ENCODE measurements around the gene FOXK1. TPM values are rescaled to one million over a fixed set of nuclear protein-coding genes. Genes with fewer than 3 reads are reported as not detected.

The FOXK1 gene
- total and polyA plus RNA-seq, 2 of the 13 experiments (the other 11 are each of a cell fraction or from before 2014, with no cell fraction given), result 4.6 to 8.8 TPM

- TF ChIP-seq ZNF121 (CRISPR knock-in tag; IDR thresholded peaks at IDR 0.05) (no peak), NBN (conservative IDR thresholded peaks at IDR 0.05) (no peak), ZNF660 (CRISPR knock-in tag; IDR thresholded peaks at IDR 0.05; ENCODE audit: borderline replicate concordance, low read depth) (no peak), KIAA2018 (CRISPR knock-in tag; IDR thresholded peaks at IDR 0.05; ENCODE audit: borderline replicate concordance) (no peak), SETDB1 (CRISPR knock-in tag; IDR thresholded peaks at IDR 0.05; ENCODE audit: borderline replicate concordance) (no peak), MTF2 (CRISPR knock-in tag; IDR thresholded peaks at IDR 0.05; ENCODE audit: borderline replicate concordance) (no peak), KDM5A (IDR thresholded peaks at IDR 0.05; ENCODE audit: borderline replicate concordance, low read length) (peak; percentile 41; the same call in 1 of the 2 replicates), ZSCAN5A (CRISPR knock-in tag; IDR thresholded peaks at IDR 0.05; ENCODE audit: borderline replicate concordance) (no peak), ZFP36 (IDR thresholded peaks at IDR 0.05; ENCODE audit: borderline replicate concordance, low read depth, low read length, partially characterized antibody) (no peak), NONO (IDR thresholded peaks at IDR 0.05) (no peak), NONO (CRISPR knock-in tag; conservative IDR thresholded peaks at IDR 0.05) (peak; percentile 40; the same call in 1 of the 2 replicates), SRSF1 (optimal IDR thresholded peaks at IDR 0.05; ENCODE audit: low read depth, low read length) (peak; percentile 98), KLF16 (CRISPR knock-in tag; IDR thresholded peaks at IDR 0.05) (no peak), U2AF1 (optimal IDR thresholded peaks at IDR 0.05; ENCODE audit: low read depth, low read length) (no peak), ZNF383 (CRISPR knock-in tag; IDR thresholded peaks at IDR 0.05; ENCODE audit: borderline replicate concordance) (0 out of 2 replicates have a peak, but pooled peaks have one; percentile 31)
These were observed 62.5 kb downstream of the FOXK1 start (continued) for GRCh38 chr7:4744391-4745264.

All from HepG2 (cell line).